Myocyte (in vitro differentiated cells): ENCODE results near the gene DNAJC6. TPM values are rescaled to one million over a fixed set of nuclear protein-coding genes. Genes with fewer than 3 reads are reported as not detected.
"Not testable (repeated sequence)": the region's sequence is repeated elsewhere in the genome, so short reads cannot be mapped to it uniquely, and the experiment has no call there.

Source experiments
- DNase-seq: peaks from one replicate; pipeline ENCODE4 v3.0.0-alpha.2; 2012; ENCODE audit warnings: low read depth
- polyA plus RNA-seq: library from polyadenylated mRNA; unstranded; fragments of >200 nt; gene quantifications from one replicate; pipeline ENCODE4 v1.2.1, GENCODE V29; 2012; ENCODE audit warnings: missing spikeins
- total RNA-seq: library from RNA; depleted of rRNA; stranded (reverse); fragments of >200 nt; gene quantifications from 2 replicates; pipeline ENCODE4 v1.2.3, GENCODE V29; 2014

DNAJC6 gene
- total RNA-seq = 3.0 and 6.6 TPM in 2 replicates
- polyA plus RNA-seq = 4.3 TPM

- DNase-seq = peak; percentile 88
Observed at GRCh38 chr1:65309304-65310077, at the start of gene DNAJC6. Gene DNAJC6, plus strand, starts transcription at chr1:65309543. Its CDS starts 203 bp downstream, at chr1:65309746.

DNA sequence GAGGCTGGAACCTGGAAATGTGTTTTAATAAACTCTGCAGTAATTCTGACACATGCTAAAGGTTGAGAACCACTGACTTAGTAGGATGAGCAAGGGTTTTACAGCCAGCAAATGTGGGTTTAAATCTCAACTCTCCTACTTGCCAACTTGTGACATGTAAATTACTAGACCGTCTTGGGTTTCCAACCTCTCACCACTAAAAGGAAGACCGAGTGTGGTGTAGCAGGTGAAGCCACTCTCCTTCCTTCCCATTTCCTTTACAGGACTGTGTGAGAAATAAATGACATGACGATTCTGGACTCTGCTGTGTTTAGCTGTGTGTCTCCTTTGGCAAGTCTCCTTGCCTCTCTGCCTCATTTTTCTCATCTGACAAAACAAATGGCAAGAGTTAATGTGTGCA is 49.5 kb upstream of the DNAJC6 start:
- DNase-seq = no peak

DNA sequence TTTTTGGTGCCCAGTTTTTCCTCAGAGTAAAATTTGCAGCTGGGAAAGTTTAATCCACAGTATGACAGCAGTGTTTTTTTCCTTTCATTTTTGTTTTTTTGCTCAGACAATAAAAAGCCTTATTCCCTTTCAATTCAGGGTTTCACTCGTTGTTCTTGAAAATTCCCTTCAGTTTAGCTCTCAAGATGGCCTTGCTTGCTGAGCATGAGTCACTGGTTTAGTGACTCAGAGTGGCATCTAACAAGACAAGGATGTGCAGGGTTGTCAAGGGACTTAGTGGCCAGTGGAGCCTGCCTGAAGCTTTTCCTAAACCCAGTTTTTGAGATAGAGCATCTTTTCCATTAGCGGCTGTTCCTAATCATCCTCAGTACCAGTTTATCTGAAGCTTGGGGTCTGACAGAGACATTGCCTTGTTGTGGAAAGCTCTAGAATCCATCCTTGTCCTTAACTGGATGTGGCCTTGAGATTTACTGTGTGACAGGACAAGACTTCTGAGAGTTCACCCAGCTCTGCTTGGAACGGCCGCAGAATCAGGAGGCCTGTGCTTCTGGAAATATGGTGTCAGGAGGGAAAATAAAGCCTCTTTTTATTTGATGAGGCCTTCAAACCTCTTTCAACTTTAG is 48.4 kb upstream of the DNAJC6 start:
- peak; percentile 71 for DNase-seq

DNA sequence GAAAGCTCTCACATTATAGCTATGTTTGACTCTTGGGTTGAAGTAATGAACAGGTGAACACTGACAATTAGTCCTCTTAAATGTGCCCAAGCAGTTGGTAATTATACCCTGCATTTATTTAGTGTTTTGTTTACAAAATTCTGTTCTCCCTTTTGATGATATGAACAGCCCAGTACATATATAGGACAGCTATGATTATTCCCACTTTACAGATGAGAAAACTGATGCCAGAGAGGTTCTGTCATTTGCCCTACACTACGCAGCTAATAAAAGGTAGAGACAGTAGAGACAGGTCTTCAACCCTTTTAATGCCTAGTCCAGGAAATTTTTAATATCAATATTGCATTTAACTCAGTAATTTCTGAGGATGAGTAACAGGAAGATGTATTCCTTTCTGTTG is 46.1 kb upstream of the DNAJC6 start:
- DNase-seq = no peak

DNA sequence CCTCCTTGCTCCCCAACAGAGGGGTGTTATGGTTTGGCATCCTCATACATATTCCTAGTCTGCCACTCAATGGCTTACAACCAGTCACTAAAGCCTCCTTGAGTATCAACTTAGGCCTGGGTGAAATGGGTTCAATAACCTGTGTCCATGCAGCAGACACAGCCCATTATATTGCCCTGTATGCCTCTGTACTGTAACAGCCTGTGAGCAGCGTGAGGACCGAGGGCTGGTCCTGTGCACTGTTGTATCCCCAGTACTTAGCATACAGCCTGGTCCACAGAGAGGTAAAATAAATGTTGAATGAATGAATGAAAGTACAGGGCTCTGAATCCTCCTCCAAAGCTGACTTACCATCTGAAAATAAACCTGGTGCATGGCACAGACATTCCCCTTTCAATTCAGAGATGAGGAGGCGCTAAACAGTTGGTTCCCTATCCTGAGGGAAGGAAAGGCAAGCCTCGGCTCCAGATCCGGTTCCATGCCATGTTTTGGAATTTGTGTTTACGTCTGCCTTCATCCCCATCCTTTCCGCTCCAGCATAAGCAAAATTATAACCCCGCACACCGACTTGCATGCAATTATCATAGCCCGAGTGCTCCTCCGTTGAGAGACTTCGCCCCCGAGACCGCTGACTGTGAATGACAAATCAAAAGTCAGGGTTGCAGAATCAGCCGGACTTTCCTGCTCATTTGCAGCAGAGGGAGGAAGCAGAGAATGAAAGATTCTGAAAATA is 45.0 kb upstream of the DNAJC6 start:
- DNase-seq = peak; percentile 79

GRCh38 chr1:65265296-65265650 is 44.1 kb upstream of the DNAJC6 start:
- no peak for DNase-seq

DNA sequence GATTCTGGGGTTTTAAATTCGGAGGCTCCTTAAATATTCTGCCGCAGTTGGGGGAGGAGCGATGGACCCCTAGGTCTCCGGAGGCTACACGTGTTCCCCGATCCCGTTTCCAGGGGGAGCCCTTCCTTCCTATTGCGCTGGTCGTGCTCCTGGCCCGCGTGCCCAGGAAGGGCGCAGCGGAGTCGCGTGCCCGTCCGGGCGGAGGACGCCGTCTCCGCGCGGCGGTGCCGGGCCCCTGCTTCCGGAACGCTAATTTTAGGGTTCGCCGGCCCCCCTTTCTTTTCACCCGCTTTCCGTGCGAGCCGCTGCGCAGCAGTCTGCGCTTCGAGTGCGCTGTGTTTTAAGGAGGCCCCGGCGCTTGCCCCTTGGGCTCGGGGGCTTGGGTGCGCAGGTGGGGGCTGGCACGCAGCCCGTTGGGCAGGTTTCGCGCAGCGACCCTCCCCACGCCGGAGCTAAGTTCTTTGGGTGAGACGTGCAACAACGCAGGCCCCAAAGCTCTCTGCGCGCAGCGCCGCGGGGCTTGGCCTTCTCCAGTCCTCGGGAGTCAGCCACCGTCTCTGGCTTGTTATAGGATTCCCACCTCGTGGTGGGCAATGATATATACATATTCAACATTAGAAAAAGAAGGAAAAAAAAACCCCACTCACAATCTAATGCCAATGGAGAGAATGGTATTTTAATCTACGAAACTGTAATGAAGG is 43.5 kb upstream of the DNAJC6 start:
- DNase-seq = peak; percentile 62

DNA sequence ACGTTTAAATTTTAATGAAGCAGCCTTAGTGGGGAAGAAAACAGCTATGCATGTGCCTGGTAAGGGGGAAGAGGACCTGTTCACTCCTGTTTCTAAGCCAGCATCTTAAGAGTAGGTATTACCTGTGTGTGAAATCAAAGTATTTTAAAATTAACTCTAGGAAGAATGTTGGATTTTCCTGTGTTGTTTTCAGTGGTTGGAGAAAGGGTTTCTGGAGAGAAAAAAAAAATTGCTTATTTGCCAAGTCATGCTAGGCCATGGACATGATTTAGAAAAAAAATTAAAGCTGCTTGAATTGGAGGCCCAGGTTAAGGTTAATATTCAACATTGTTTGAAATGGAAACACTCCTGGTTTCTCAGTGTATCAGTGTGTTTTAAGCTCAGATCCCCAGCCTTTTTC is 42.9 kb upstream of the DNAJC6 start:
- DNase-seq = no peak

GRCh38 chr1:65267271-65267670 is 42.1 kb upstream of the DNAJC6 start:
- no peak for DNase-seq

GRCh38 chr1:65267683-65268082 is 41.7 kb upstream of the DNAJC6 start:
- no peak for DNase-seq

- no peak for DNase-seq
Observed at GRCh38 chr1:65269612-65270011, 39.7 kb upstream of the DNAJC6 start.

DNA sequence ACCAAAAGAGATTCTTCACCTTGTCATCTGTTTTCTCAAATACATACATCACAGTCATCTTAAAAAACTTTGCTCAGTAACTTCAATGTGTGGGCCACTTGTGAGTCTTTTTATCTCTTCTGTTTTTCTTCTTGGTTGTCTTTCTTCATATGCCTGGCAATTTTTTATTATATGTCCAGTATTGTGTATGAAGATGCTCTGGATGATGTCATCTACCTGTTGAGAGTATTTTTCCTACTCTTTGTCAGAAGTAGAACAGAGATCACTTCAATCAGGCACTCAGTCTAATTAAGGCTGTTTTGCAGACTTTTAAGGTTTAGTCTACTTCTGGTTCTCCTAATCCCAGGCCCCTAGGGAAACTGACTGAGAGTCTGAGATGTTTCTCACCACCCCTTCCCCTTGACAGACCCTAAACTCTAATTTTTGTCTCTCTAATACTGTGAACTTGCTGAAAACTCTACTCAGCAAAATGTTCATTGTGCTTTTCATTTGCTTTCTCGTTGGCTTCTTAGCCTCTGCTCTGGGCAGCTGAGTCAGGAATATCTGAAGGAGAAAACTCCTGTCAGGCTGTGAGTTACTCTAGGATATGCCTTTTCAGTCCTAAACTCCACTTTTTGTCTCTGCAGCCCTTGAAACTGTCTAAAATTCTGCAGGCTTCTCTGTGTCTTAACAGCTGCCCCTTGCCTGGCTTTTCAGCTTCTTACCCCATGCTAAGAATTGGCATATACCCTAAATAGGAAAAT is 33.0 kb upstream of the DNAJC6 start:
- DNase-seq = no peak

DNA sequence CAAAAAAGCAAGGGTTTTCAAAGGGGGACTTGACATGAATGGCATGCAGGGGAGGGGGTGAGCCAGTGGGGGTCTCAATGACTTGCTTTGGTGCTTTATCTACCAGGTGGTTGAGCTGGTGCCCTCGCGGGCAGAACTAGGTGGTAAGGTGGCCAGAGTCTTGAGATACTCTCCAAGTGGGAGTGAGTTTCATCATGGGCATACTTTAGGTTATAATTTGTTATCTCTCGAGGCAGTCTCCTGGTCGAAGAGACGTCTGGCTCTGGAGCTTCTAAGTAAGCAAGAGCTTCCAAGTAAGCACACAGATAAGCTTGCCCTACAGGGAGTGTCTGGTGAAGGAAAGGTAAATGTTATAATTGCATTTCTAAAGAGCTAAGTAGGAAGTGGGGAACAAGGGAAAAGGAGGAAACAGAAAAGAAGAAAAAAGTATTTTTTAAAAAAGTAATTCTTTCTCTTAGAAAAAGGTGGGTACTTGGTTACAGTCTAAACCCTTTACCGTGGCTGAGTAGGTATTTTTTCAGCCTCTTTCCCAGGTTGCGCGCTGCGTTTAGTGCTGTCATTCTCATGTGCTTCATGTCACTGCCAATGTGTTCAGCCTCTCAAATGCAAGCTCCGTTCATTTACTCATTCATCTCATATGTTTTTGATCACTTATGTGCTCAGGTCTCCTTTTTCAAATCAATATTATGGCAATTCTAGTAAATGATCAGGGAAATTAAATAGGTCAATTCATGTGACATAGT is 31.6 kb upstream of the DNAJC6 start:
- no peak for DNase-seq

DNA sequence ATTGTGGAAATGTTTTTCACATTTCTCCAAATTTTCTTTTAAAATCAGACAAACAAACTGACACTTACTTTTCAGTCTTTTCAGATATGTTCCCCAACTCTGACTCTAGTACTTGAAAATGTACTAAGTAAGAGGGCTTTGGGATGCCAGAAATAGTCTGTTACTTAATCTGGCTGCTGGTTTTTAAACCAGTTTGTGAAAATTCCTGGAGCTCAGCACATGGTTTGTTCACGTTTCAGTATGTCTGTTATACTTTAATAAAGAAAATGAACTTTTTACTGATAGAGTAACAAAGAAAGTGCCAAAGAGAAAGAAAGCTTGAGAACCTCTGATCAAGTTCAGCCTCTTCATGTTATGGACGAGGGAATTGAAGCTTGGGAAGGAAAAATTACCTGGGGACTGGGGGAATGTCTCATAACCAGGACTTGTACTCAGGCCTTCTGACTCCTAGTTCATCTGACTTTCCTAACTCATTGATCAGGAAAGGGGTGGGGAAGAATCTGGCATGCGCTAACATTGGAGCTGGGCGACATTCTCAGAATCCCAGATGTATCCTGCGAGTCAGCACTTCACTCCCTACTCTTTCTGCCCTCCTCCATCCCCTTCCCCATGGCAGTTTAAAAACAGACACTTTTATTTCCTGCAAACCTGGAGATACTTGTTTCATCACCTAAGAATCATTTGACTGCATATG is 30.8 kb upstream of the DNAJC6 start:
- peak; percentile 24 for DNase-seq

GRCh38 chr1:65279070-65279779 is 30.1 kb upstream of the DNAJC6 start:
- DNase-seq = no peak

GRCh38 chr1:65281846-65282245 is 27.5 kb upstream of the DNAJC6 start:
- no peak for DNase-seq

DNA sequence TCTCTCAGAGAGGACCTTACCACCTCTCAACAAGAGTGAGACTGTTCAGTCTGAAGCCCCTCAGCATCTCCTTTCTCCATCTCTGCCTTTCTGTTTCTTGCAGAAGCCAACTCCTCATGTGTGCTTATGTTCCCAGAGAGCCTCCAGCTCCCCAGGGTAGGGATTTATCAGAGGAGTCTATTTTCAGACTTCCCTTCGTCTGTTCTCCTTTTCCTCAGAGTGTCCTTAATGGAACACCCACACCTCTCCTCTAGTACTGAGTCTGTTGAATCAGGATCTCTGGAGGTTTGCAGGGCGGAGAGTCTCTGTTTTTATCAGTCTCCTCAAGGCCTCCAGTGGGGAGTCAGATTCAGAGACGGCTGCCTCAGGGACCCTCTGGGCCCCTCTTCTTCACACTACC is 25.1 kb upstream of the DNAJC6 start:
- DNase-seq = no peak

DNA sequence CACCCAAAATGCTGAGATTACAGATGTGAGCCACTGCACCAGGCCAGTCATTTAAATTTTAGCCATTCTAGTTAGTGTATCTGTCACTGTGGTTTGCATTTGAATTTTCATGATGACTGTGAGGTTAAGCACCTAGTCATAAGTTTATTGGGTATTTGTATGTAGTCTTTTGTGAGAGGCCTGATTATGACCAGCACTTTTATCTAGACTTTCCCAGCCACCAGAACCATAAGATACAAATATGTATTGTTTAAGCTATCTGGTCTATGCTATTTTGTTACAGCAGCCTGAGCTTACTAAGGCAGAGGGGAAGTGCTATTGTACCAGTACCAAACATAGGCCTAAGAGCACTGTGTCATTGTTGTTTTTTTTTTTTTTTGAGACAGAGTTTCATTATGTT is 19.9 kb upstream of the DNAJC6 start:
- DNase-seq = no peak

DNA sequence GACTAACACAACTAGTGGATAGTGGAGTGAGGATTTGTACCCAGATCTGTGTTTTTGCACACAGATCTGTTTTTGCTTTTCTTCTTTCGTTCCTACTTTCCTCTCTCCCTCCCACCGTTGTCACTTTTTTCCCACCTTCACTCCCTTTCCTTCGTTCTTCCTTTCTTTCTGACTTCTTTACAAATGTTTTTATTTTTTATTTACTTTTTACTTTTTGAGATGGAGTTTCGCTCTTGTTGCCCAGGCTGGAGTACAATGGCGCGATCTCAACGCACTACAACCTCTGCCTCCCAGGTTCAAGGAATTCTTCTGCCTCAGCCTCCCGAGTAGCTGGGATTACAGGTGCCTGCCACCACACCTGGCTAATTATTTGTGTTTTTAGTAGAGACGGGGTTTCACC is 17.5 kb upstream of the DNAJC6 start:
- not testable (repeated sequence) for DNase-seq
